Hepatocyte (in vitro differentiated cells): ENCODE measurements around the gene NOS3. TPM values are rescaled to one million over a fixed set of nuclear protein-coding genes. Genes with fewer than 3 reads are reported as not detected.

Source experiments
- DNase-seq: peaks from one replicate; pipeline ENCODE4 v3.0.0-alpha.2; 2016; ENCODE audit warnings: low spot score
- H2AFZ ChIP-seq: fragments of 200-600 bp; sonication (generic); 2 replicates; pipeline ENCODE4 v1.6.0; 2016; ENCODE audit warnings: antibody characterized with exemption, mild to moderate bottlenecking
- H3K27ac ChIP-seq: fragments of 200-600 bp; sonication (generic); 2 replicates; pipeline ENCODE4 v1.5.1; 2016; ENCODE audit warnings: mild to moderate bottlenecking
- H3K27me3 ChIP-seq: fragments of 200-600 bp; sonication (generic); 2 replicates; pipeline ENCODE4 v1.6.1; 2016
- H3K36me3 ChIP-seq: fragments of 200-600 bp; sonication (generic); replicated peaks from 2 replicates; pipeline ENCODE4 v1.5.1; 2016; ENCODE audit warnings: low read depth; ENCODE audit not compliant: insufficient read depth
- H3K4me1 ChIP-seq: fragments of 200-600 bp; sonication (generic); 2 replicates; pipeline ENCODE4 v1.5.1; 2016; ENCODE audit warnings: mild to moderate bottlenecking, moderate library complexity; ENCODE audit not compliant: insufficient read depth
- H3K4me2 ChIP-seq: fragments of 200-600 bp; sonication (generic); 2 replicates; pipeline ENCODE4 v1.6.0; 2016
- H3K4me3 ChIP-seq: fragments of 200-600 bp; sonication (generic); 2 replicates; pipeline ENCODE4 v1.5.1; 2016; ENCODE audit warnings: mild to moderate bottlenecking
- H3K79me2 ChIP-seq: fragments of 200-600 bp; sonication (generic); 2 replicates; pipeline ENCODE4 v1.6.0; 2017; ENCODE audit warnings: mild to moderate bottlenecking
- H3K9me2 ChIP-seq: fragments of 200-600 bp; sonication (generic); replicated peaks from 2 replicates; pipeline ENCODE4 v1.6.0; 2017; ENCODE audit warnings: mild to moderate bottlenecking; ENCODE audit not compliant: insufficient read depth
- H3K9me3 ChIP-seq: fragments of 200-600 bp; sonication (generic); 2 replicates; pipeline ENCODE4 v1.5.1; 2016; ENCODE audit warnings: low read depth, mild to moderate bottlenecking
- H4K20me1 ChIP-seq: fragments of 200-600 bp; sonication (generic); 2 replicates; pipeline ENCODE4 v1.6.0; 2016; ENCODE audit warnings: mild to moderate bottlenecking; ENCODE audit not compliant: insufficient read depth, poor library complexity, severe bottlenecking
- CTCF ChIP-seq: fragments of 200-600 bp; sonication (generic); IDR thresholded peaks from 2 replicates; pipeline ENCODE4 v1.5.1; 2016; ENCODE audit warnings: antibody characterized with exemption, mild to moderate bottlenecking; ENCODE audit not compliant: poor library complexity
- EZH2 ChIP-seq: fragments of 200-600 bp; sonication (generic); IDR thresholded peaks from 2 replicates; pipeline ENCODE4 v1.6.1; 2016; ENCODE audit warnings: antibody characterized with exemption, mild to moderate bottlenecking, borderline replicate concordance
- EZH2phosphoT487 ChIP-seq: fragments of 200-600 bp; sonication (generic); IDR thresholded peaks from one replicate; pipeline ENCODE4 v1.6.1; 2018; ENCODE audit warnings: antibody characterized with exemption, mild to moderate bottlenecking, low read depth, moderate library complexity; ENCODE audit not compliant: unreplicated experiment, severe bottlenecking
- WGBS: methylation state at CpG from one replicate; pipeline ENCODE4 v1.1.6; 2016; ENCODE audit warnings: low lambda C conversion rate; ENCODE audit errors: missing lambda C conversion rate; 5-methylcytosine and 5-hydroxymethylcytosine counted together
- polyA plus RNA-seq: library from polyadenylated mRNA; unstranded; fragments of >200 nt; fragmentation: Nextera tagmentation; extraction: Ambion mirVana; gene quantifications from 2 replicates; pipeline ENCODE4 v1.2.1, GENCODE V29; 2016
- total RNA-seq: library from RNA; depleted of rRNA; stranded (reverse); fragments of >200 nt; gene quantifications from 2 replicates; pipeline ENCODE4 v1.2.3, GENCODE V29; 2014

NOS3 gene
- total and polyA plus RNA-seq, 2 experiments from 2014 or later, result 9.8 to 17.4 TPM

- TF ChIP-seq EZH2phosphoT487 (no peak), EZH2 (no peak), CTCF (no peak)
- no peaks in the 10 kb centered on the region for H3K36me3 ChIP-seq
- 97% methylated on average over 14 of the region's 16 CpGs for WGBS
- no peaks in the 10 kb centered on the region for H3K79me2 ChIP-seq
- no peaks in the 10 kb centered on the region for H3K9me2 ChIP-seq
- DNase-seq, result no peak
- H3K9me3 ChIP-seq, result no peaks in the 10 kb centered on the region
- H3K27ac ChIP-seq, result no peak overlapping the region
- no peaks in the 10 kb centered on the region for H4K20me1 ChIP-seq
- no peak overlapping the region for H3K4me3 ChIP-seq
- peaks cover 25% of the 10 kb centered on the region for H3K4me1 ChIP-seq
- H3K27me3 ChIP-seq, result no peaks in the 10 kb centered on the region
- H3K4me2 ChIP-seq, result no peak overlapping the region
- H2AFZ ChIP-seq, result no peak overlapping the region
Observed at GRCh38 chr7:150951181-150951520, 39.7 kb upstream of the NOS3 start.

- H3K4me1 ChIP-seq, result peaks cover 28% of the 10 kb centered on the region
- H3K4me3 ChIP-seq, result no peak overlapping the region
- TF ChIP-seq CTCF (no peak), EZH2 (no peak), EZH2phosphoT487 (no peak)
- no peaks in the 10 kb centered on the region for H3K27me3 ChIP-seq
- no peaks in the 10 kb centered on the region for H3K79me2 ChIP-seq
- no peak for DNase-seq
- H3K36me3 ChIP-seq, result no peaks in the 10 kb centered on the region
- H3K4me2 ChIP-seq, result no peak overlapping the region
- H2AFZ ChIP-seq, result no peak overlapping the region
- no peaks in the 10 kb centered on the region for H3K9me2 ChIP-seq
- no peaks in the 10 kb centered on the region for H3K9me3 ChIP-seq
- no peaks in the 10 kb centered on the region for H4K20me1 ChIP-seq
- H3K27ac ChIP-seq, result no peak overlapping the region
- WGBS, result 98% methylated on average over 27 of the region's 28 CpGs
Observed at GRCh38 chr7:150951521-150951920, 39.3 kb upstream of the NOS3 start.

GRCh38 chr7:150952331-150953050, 38.3 kb upstream of the NOS3 start:
- no peaks in the 10 kb centered on the region for H3K27me3 ChIP-seq

More at GRCh38 chr7:150952331-150953050, 38.3 kb upstream of the NOS3 start:
- TF ChIP-seq EZH2 (no peak), CTCF (no peak), EZH2phosphoT487 (no peak)
- Histone ChIP-seq H3K4me2 (no peak overlapping the region), H2AFZ (no peak overlapping the region), H3K4me3 (no peak overlapping the region), H4K20me1 (no peaks in the 10 kb centered on the region), H3K36me3 (no peaks in the 10 kb centered on the region), H3K4me1 (peaks cover 26% of the 10 kb centered on the region), H3K27ac (no peak overlapping the region), H3K9me2 (no peaks in the 10 kb centered on the region), H3K9me3 (no peaks in the 10 kb centered on the region), H3K79me2 (no peaks in the 10 kb centered on the region)
- 96% methylated on average over 32 of the region's 33 CpGs for WGBS
- DNase-seq, result no peak
